DOHH2 (cell line): ENCODE measurements around the gene DMBT1.

Experiments
- EZH2phosphoT487 ChIP-seq: fragments of 200-600 bp; sonication (generic); IDR thresholded peaks from 2 replicates; pipeline ENCODE4 v1.6.1; 2017; ENCODE audit warnings: borderline replicate concordance, mild to moderate bottlenecking, antibody characterized with exemption, low read length, moderate library complexity, mixed read lengths
- TF ChIP-seq, protein P1 (sequence below): fragments of 200-600 bp; sonication (generic); IDR thresholded peaks from one replicate; pipeline ENCODE4 v1.5.1; 2014; ENCODE audit warnings: antibody characterized with exemption, mild to moderate bottlenecking, low read depth, low read length; ENCODE audit not compliant: poor library complexity, severe bottlenecking

GRCh38 chr10:122577311-122577885 is 16.8 kb downstream of the DMBT1 start:
- no peak for TF ChIP-seq EZH2phosphoT487
- TF ChIP-seq, protein P1, sequence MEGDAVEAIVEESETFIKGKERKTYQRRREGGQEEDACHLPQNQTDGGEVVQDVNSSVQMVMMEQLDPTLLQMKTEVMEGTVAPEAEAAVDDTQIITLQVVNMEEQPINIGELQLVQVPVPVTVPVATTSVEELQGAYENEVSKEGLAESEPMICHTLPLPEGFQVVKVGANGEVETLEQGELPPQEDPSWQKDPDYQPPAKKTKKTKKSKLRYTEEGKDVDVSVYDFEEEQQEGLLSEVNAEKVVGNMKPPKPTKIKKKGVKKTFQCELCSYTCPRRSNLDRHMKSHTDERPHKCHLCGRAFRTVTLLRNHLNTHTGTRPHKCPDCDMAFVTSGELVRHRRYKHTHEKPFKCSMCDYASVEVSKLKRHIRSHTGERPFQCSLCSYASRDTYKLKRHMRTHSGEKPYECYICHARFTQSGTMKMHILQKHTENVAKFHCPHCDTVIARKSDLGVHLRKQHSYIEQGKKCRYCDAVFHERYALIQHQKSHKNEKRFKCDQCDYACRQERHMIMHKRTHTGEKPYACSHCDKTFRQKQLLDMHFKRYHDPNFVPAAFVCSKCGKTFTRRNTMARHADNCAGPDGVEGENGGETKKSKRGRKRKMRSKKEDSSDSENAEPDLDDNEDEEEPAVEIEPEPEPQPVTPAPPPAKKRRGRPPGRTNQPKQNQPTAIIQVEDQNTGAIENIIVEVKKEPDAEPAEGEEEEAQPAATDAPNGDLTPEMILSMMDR, result no peak
